K562 (cell line): ENCODE measurements around the gene FKBP8. TPM values are rescaled to one million over a fixed set of nuclear protein-coding genes. Genes with fewer than 3 reads are reported as not detected.

Source experiments
- ATAC-seq: fragments of 200-7000 bp; cut with Tn5 transposase; 3 replicates; pipeline ENCODE4 v1.9.1; 2020; ENCODE audit warnings: moderate library complexity
- BruUV-seq: library from RNA; stranded (reverse); fragments of 400-500 nt; replicated peaks from 2 replicates; lab custom pipeline; 2021; lab: Mats Ljungman, UMichigan
- CTCF ChIA-PET: fragments of 300-600 bp; formaldehyde crosslinking; extraction: SDS; loops from one replicate; lab custom pipeline; 2021; ENCODE audit warnings: low intra/inter-chr PET ratio; lab: Yijun Ruan, JAX
- POLR2A ChIA-PET: fragments of 300-600, 350-650 bp; sonication (Branson Sonifier 250); formaldehyde crosslinking; extraction: SDS; loops from one replicate; lab custom pipeline; 2021; ENCODE audit warnings: antibody characterized with exemption, inconsistent platforms; lab: Yijun Ruan, JAX
- DNase-seq, 4 experiments: peaks; one replicate each; pipeline versions ENCODE4 v3.0.0 to v3.0.0-alpha.2; 2011 to 2018; ENCODE audit warnings: low spot score in 3 of 4, mixed read lengths in 3 of 4; ENCODE audit errors: extremely low read depth in 1 of 4
- FAIRE-seq: peaks from 2 replicates; lab custom pipeline; 2011; peaks lifted over from hg19 to GRCh38; lab: Jason Lieb, UNC
- H2AFZ ChIP-seq: 2 replicates; pipeline ENCODE4 v1.6.0; 2011; ENCODE audit warnings: low read depth, low read length, control low read depth, inconsistent platforms
- H3K27ac ChIP-seq: fragments of 200-600 bp; 3 replicates; pipeline ENCODE4 v1.8.0; 2011; ENCODE audit warnings: low read depth, mild to moderate bottlenecking, control low read depth, inconsistent platforms, low read length, moderate library complexity, mixed read lengths; ENCODE audit errors: extremely low read depth
- H3K27me3 ChIP-seq, 2 experiments: fragments of 300-600 bp in 1 of 2; 2 replicates in 1 of 2; 3 replicates in 1 of 2; pipeline versions ENCODE4 v1.6.0 to v1.8.0; 2011; ENCODE audit warnings: inconsistent platforms in 2 of 2, low read length in 2 of 2, mild to moderate bottlenecking in 1 of 2, mixed read lengths in 1 of 2, moderate library complexity in 1 of 2; ENCODE audit not compliant: control insufficient read depth in 2 of 2, insufficient read depth in 2 of 2
- H3K36me3 ChIP-seq: fragments of 300-600 bp; 3 replicates; pipeline ENCODE4 v1.8.0; 2011; ENCODE audit warnings: mild to moderate bottlenecking, low read length, inconsistent platforms; ENCODE audit not compliant: control insufficient read depth, insufficient read depth
- H3K4me1 ChIP-seq, 2 experiments: fragments of 200-600 bp in 1 of 2; replicated peaks in 1 of 2; 2 replicates in 1 of 2; 3 replicates in 1 of 2; pipeline versions ENCODE4 v1.5.1 to v1.8.0; 2011; ENCODE audit warnings: inconsistent platforms in 2 of 2, low read length in 2 of 2, mild to moderate bottlenecking in 1 of 2, mixed read lengths in 1 of 2, moderate library complexity in 1 of 2; ENCODE audit not compliant: control insufficient read depth in 2 of 2, insufficient read depth in 2 of 2
- H3K4me2 ChIP-seq: 2 replicates; pipeline ENCODE4 v1.6.1; 2011; ENCODE audit warnings: low read length, control low read depth, inconsistent platforms, mixed read lengths; ENCODE audit not compliant: insufficient read depth
- H3K4me3 ChIP-seq: fragments of 200-600 bp; sonication (generic), shearing (Covaris generic); 2 replicates; pipeline ENCODE4 v1.5.1; 2016; ENCODE audit warnings: control low read depth, inconsistent platforms
- H3K79me2 ChIP-seq: fragments of 200-600 bp; 3 replicates; pipeline ENCODE4 v1.8.0; 2011; ENCODE audit warnings: low read length, inconsistent platforms; ENCODE audit not compliant: control insufficient read depth, insufficient read depth
- H3K9ac ChIP-seq, 2 experiments: 2 replicates each; pipeline versions ENCODE4 v1.6.0 to v1.6.1; 2011; ENCODE audit warnings: low read depth in 2 of 2, low read length in 2 of 2, control low read depth in 1 of 2, inconsistent platforms in 1 of 2, mild to moderate bottlenecking in 1 of 2, mixed read lengths in 1 of 2; ENCODE audit not compliant: insufficient read depth in 1 of 2
- H3K9me1 ChIP-seq: one replicate; pipeline ENCODE4 v1.6.0; 2011; ENCODE audit warnings: inconsistent platforms, mild to moderate bottlenecking, low read length, moderate library complexity; ENCODE audit not compliant: control insufficient read depth, insufficient read depth
- H3K9me3 ChIP-seq: replicated peaks from 2 replicates; pipeline ENCODE4 v1.5.1; 2011; ENCODE audit warnings: low read depth, low read length, inconsistent platforms; ENCODE audit not compliant: control insufficient read depth, insufficient read depth
- H4K20me1 ChIP-seq: replicated peaks from 2 replicates; pipeline ENCODE4 v1.6.1; 2011; ENCODE audit warnings: low read length, inconsistent platforms, mixed read lengths; ENCODE audit not compliant: control insufficient read depth, insufficient read depth
- FOXA3 ChIP-seq, 2 experiments: fragments of 450-650 bp in 1 of 2; sonication (generic) in 1 of 2; formaldehyde crosslinking; IDR thresholded peaks in 1 of 2; conservative IDR thresholded peaks in 1 of 2; 2 replicates each; pipeline versions ENCODE4 v1.4.0 to v1.8.0; 2020 to 2022; ENCODE audit warnings: mild to moderate bottlenecking in 2 of 2, missing genetic modification reagents in 1 of 2
- KLF1 ChIP-seq: fragments of 450-650 bp; IDR thresholded peaks from 2 replicates; pipeline ENCODE4 v1.6.1; 2016; ENCODE audit warnings: missing genetic modification characterization, missing compliant biosample characterization
- L3MBTL2 ChIP-seq: fragments of 450-650 bp; IDR thresholded peaks from 2 replicates; pipeline ENCODE4 v1.6.1; 2016; ENCODE audit warnings: mild to moderate bottlenecking, moderate library complexity
- MNT ChIP-seq, 2 experiments: fragments of 450-650 bp; conservative IDR thresholded peaks; 2 replicates each; pipeline ENCODE4 v1.6.1; 2017; ENCODE audit warnings: mild to moderate bottlenecking in 2 of 2, moderate library complexity in 2 of 2
- NBN ChIP-seq: fragments of 450-650 bp; IDR thresholded peaks from 2 replicates; pipeline ENCODE4 v1.6.1; 2016; ENCODE audit warnings: low read depth, mild to moderate bottlenecking
- PHF8 ChIP-seq: fragments of 200-600 bp; sonication (generic); IDR thresholded peaks from 2 replicates; pipeline ENCODE4 v1.6.1; 2012; ENCODE audit warnings: mixed run types, mild to moderate bottlenecking, inconsistent platforms, low read length, moderate library complexity, borderline replicate concordance
- RCOR1 ChIP-seq, 2 experiments: IDR thresholded peaks; 2 replicates each; pipeline ENCODE4 v1.6.1; 2012; ENCODE audit warnings: low read depth in 2 of 2, low read length in 2 of 2, borderline replicate concordance in 1 of 2, improper control_type of control experiment in 1 of 2
- SMARCB1 ChIP-seq: IDR thresholded peaks from 2 replicates; pipeline ENCODE4 v1.6.1; 2011; ENCODE audit warnings: improper control_type of control experiment, low read depth; ENCODE audit not compliant: insufficient read length
- TEAD4 ChIP-seq, 2 experiments: sonication (generic) in 1 of 2; formaldehyde crosslinking in 1 of 2; IDR thresholded peaks; 2 replicates each; pipeline versions ENCODE4 v1.6.1 to v1.8.0; 2012 to 2022; ENCODE audit warnings: borderline replicate concordance in 1 of 2, inconsistent platforms in 1 of 2, low read length in 1 of 2, mild to moderate bottlenecking in 1 of 2, missing genetic modification reagents in 1 of 2
- ZNF644 ChIP-seq: fragments of 200-800 bp; sonication (Bioruptor generic); IDR thresholded peaks from 2 replicates; pipeline ENCODE4 v1.6.1; 2016; ENCODE audit warnings: low read depth, missing genetic modification characterization, missing compliant biosample characterization
- ZNF780A ChIP-seq: fragments of 250-450 bp; sonication (Bioruptor Pico); IDR thresholded peaks from 2 replicates; pipeline ENCODE4 v1.5.0; 2021; ENCODE audit warnings: mild to moderate bottlenecking
- WGBS: fragments of 100-300 bp; shearing (Covaris generic); methylation state at CpG from one replicate; pipeline ENCODE4 v1.1.6; 2016; ENCODE audit warnings: low coverage, mixed read lengths; ENCODE audit not compliant: insufficient coverage; ENCODE audit errors: missing lambda C conversion rate; 5-methylcytosine and 5-hydroxymethylcytosine counted together
- in situ Hi-C: fragments of 300-500 bp; cut with MboI; formaldehyde crosslinking; loops from 4 replicates; pipeline ENCODE4 v1.15.0; 2018; ENCODE audit warnings: inconsistent platforms, mixed read lengths
- intact Hi-C: fragments of 100-400 bp; cut with micrococcal nuclease; formaldehyde crosslinking; loops from 2 replicates; pipeline ENCODE4 v1.14.2; 2022
- polyA plus RNA-seq, 8 experiments: library from polyadenylated mRNA; depleted of rRNA in 4 of 8; stranded (reverse) in 5 of 8; unstranded in 3 of 8; fragments of >200 nt; fragmentation: Nextera tagmentation in 2 of 8; fragmentation: Illumina TruSeq in 1 of 8; extraction: Ambion mirVana in 2 of 8; extraction: Trizol in 1 of 8; gene quantifications; 2 replicates each; pipeline versions ENCODE4 v1.2.1 to v1.2.3, GENCODE V29; 2011 to 2014; ENCODE audit warnings: inconsistent platforms in 1 of 8, missing spikeins in 1 of 8
- total RNA-seq, 7 experiments: library from RNA; depleted of rRNA in 6 of 7; stranded (reverse); fragments of >200 nt in 6 of 7; fragmentation: Illumina TruSeq in 2 of 7; extraction: Trizol in 2 of 7; gene quantifications; 2 replicates each; pipeline versions ENCODE4 v1.2.1 to v1.2.3, GENCODE V29; 2011 to 2021; ENCODE audit warnings: low replicate concordance in 1 of 7
- TF ChIP-seq, protein P1 (sequence below), 3 experiments: IDR thresholded peaks in 2 of 3; conservative IDR thresholded peaks in 1 of 3; 2 replicates each; pipeline ENCODE4 v1.5.1; 2011 to 2012; ENCODE audit warnings: low read length in 3 of 3, mild to moderate bottlenecking in 3 of 3, control low read depth in 2 of 3, improper control_type of control experiment in 1 of 3, inconsistent platforms in 1 of 3, low read depth in 1 of 3, mixed read lengths in 1 of 3, moderate library complexity in 1 of 3; ENCODE audit not compliant: insufficient read depth in 2 of 3

Gene FKBP8
- total and polyA plus RNA-seq, 9 of the 15 experiments (the other 6 are each of a cell fraction or from before 2014, with no cell fraction given) = 0.46 to 236 (median 104) TPM

DNA sequence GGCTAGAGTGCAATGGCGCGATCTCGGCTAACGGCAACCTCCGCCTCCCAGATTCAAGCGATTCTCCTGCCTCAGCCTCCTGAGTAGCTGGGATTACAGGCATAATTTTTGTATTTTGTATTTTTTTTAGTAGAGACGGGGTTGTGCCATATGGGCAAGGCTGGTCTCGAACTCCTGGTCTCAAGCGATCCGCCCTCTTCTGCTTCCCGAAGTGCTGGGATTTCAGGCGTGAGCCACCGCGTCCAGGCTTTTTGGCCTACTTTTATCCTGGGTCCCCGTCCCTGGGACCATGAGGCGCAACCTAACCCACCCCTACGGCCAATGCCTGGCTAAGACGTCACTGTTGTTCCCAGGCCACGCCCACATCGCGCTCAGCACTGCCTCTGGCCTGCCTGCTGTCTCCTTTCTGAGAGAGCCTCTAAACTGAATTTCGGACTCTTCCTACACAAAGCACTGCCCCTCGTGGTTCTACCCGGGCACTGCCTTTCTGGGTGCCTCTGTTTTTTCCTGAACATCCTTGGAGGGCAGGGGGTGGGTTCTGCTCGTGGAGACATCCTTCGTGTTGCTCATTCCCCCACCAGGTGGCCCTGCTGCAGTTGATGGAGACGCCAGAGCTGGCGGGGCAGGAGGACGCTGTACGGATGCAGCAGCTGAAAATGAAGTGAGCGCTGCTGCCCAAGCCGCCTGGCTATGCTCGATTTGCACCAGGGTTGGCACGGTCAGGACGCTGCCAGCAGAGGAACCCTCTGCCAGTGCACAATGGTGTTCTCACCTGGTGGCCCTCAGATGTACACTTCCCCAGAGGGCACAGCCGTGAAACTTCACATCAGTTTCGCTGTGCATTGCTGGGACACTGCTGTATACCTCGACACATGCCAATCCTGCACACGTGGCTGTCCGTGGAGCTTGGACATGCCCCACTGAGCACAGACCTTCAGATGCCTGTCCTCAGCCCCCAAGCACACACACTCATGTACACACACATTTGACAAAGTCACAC, 47.2 kb upstream of the FKBP8 start:
- BruUV-seq = TSS peak; percentile 71
- H3K4me2 ChIP-seq = peak overlapping the region; percentile 89
- ChIA-PET POLR2A (interaction anchor here (0.7 to 5.4 kb wide), 7 partner anchors 9 to 257 kb away, joined by 3 to 39 read pairs (median 4); partner anchors contain the start of gene UBA52), CTCF (interaction anchor here (0.6 kb wide), 1 partner anchor 177 kb away, joined by 3 read pairs; no protein-coding TSS in a partner anchor)
- no peaks in the 10 kb centered on the region for H3K9me3 ChIP-seq
- intact Hi-C loops = loop anchor here (1.0 to 10.0 kb wide), 5 partner anchors 33 to 254 kb away; partner anchors contain the start of genes KLHL26 and KXD1
- peak; percentile 96 for FAIRE-seq
- H3K79me2 ChIP-seq = peaks cover 24% of the 10 kb centered on the region
- H2AFZ ChIP-seq = peak overlapping the region; percentile 79
- in situ Hi-C loops = no loop called here
- H3K36me3 ChIP-seq = peaks cover 5% of the 10 kb centered on the region; the same call in 2 of the 3 replicates
- peaks cover 6% of the 10 kb centered on the region; the same call in 1 of the 2 replicates for H4K20me1 ChIP-seq
- peak overlapping the region; percentile 71 for H3K4me3 ChIP-seq
- WGBS = 22% methylated on average over 37 of the region's 40 CpGs
- peak; percentile 70 for ATAC-seq
- H3K27me3 ChIP-seq = no peaks in the 10 kb centered on the region
- peak overlapping the region; percentile 79 for H3K27ac ChIP-seq
- H3K9me1 ChIP-seq = no peaks in the 10 kb centered on the region
- peaks cover 27 to 77% of the 10 kb centered on the region in 2 experiments for H3K4me1 ChIP-seq
- H3K9ac ChIP-seq = peak overlapping the region; percentile 85 to 93
- DNase-seq = peak; percentile 70 to 94 (median 78)
- TF ChIP-seq, protein P1, sequence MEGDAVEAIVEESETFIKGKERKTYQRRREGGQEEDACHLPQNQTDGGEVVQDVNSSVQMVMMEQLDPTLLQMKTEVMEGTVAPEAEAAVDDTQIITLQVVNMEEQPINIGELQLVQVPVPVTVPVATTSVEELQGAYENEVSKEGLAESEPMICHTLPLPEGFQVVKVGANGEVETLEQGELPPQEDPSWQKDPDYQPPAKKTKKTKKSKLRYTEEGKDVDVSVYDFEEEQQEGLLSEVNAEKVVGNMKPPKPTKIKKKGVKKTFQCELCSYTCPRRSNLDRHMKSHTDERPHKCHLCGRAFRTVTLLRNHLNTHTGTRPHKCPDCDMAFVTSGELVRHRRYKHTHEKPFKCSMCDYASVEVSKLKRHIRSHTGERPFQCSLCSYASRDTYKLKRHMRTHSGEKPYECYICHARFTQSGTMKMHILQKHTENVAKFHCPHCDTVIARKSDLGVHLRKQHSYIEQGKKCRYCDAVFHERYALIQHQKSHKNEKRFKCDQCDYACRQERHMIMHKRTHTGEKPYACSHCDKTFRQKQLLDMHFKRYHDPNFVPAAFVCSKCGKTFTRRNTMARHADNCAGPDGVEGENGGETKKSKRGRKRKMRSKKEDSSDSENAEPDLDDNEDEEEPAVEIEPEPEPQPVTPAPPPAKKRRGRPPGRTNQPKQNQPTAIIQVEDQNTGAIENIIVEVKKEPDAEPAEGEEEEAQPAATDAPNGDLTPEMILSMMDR (IDR thresholded peaks at IDR 0.05 in 2 of 3, conservative IDR thresholded peaks at IDR 0.05 in 1 of 3; ENCODE audit: insufficient read depth in 2 of 3, low read depth in 1 of 3, low read length in 3 of 3) = peak; percentile 60 to 76 (median 73)
- TF ChIP-seq KLF1 (tag) = no peak
- peak; percentile 73 to 74 for TF ChIP-seq MNT (conservative IDR thresholded peaks at IDR 0.05)
- 0 out of 2 replicates have a peak, but pooled peaks have one; percentile 16 for TF ChIP-seq TEAD4 (IDR thresholded peaks at IDR 0.05; ENCODE audit: low read length)
- no peak for TF ChIP-seq TEAD4 (CRISPR knock-in tag; IDR thresholded peaks at IDR 0.05; ENCODE audit: borderline replicate concordance)
- TF ChIP-seq NBN = 0 out of 2 replicates have a peak, but pooled peaks have one; percentile 25
- peak; percentile 82 for TF ChIP-seq L3MBTL2
- no peak for TF ChIP-seq FOXA3 (CRISPR knock-in tag; conservative IDR thresholded peaks at IDR 0.05 in 1 of 2, IDR thresholded peaks at IDR 0.05 in 1 of 2)
- peak in 1 of 2 experiments; percentile 63; a peak in 2 of 4 replicates for TF ChIP-seq RCOR1 (IDR thresholded peaks at IDR 0.05; ENCODE audit: borderline replicate concordance in 1 of 2, low read depth in 2 of 2, low read length in 2 of 2)
- TF ChIP-seq ZNF780A (CRISPR knock-in tag) = no peak
- TF ChIP-seq PHF8 = peak; percentile 33; the same call in 1 of the 2 replicates
- TF ChIP-seq ZNF644 (tag) = no peak
- no peak for TF ChIP-seq SMARCB1
